ENCODE results near the gene CRK.

The CRK gene

GRCh38 chr17:1455797-1456599, at the start of gene CRK:
CRK (minus strand) TSS chr17:1456232; CDS start chr17:1456117, 115 bp downstream.
- peak; percentile 99 for DNase-seq

GRCh38 chr17:1505586-1505985, 49.6 kb upstream of the CRK start:
- DNase-seq = no peak

- no peak for DNase-seq
Observed at GRCh38 chr17:1504866-1505265, 48.8 kb upstream of the CRK start.

- DNase-seq = no peak
Observed at GRCh38 chr17:1503699-1504098, 47.7 kb upstream of the CRK start.

- DNase-seq = no peak
Observed at GRCh38 chr17:1498869-1499268, 42.8 kb upstream of the CRK start.

- DNase-seq = no peak
Observed at GRCh38 chr17:1498233-1498632, 42.2 kb upstream of the CRK start.

- DNase-seq = no peak
Observed at GRCh38 chr17:1497831-1498230, 41.8 kb upstream of the CRK start.

GRCh38 chr17:1496869-1497268, 40.8 kb upstream of the CRK start:
- DNase-seq = no peak

- no peak for DNase-seq
Observed at GRCh38 chr17:1495265-1495989, 39.4 kb upstream of the CRK start.

GRCh38 chr17:1494736-1495253, 38.8 kb upstream of the CRK start:
- no peak for DNase-seq

- DNase-seq = no peak
Observed at GRCh38 chr17:1494203-1494602, 38.2 kb upstream of the CRK start.

- DNase-seq = no peak
Observed at GRCh38 chr17:1493291-1493980, 37.4 kb upstream of the CRK start.

GRCh38 chr17:1492249-1493206, 36.5 kb upstream of the CRK start, which contains the start of gene MYO1C:
MYO1C (minus strand) TSS chr17:1492686; CDS start chr17:1492487, 199 bp downstream.
- DNase-seq = no peak

GRCh38 chr17:1491443-1492248, 35.6 kb upstream of the CRK start:
- DNase-seq = peak; percentile 75

- peak; percentile 83 for DNase-seq
Observed at GRCh38 chr17:1490643-1491442, 34.8 kb upstream of the CRK start.

GRCh38 chr17:1488826-1489270, 32.8 kb upstream of the CRK start:
- no peak for DNase-seq

GRCh38 chr17:1487939-1488825, 32.1 kb upstream of the CRK start:
- peak; percentile 86 for DNase-seq

- peak; percentile 86 for DNase-seq
Observed at GRCh38 chr17:1486802-1487695, 31.0 kb upstream of the CRK start.
